A549 (cell line): ENCODE measurements around the gene NUAK2. TPM values are rescaled to one million over a fixed set of nuclear protein-coding genes. Genes with fewer than 3 reads are reported as not detected.

Source experiments
- ATAC-seq, 2 experiments: fragments of 200-7000 bp in 1 of 2; fragments of >200 bp in 1 of 2; cut with Nextera tagmentation in 1 of 2; cut with Tn5 transposase in 1 of 2; 3 replicates each; pipeline versions ENCODE4 v1.8.0 to v1.9.1; 2018 to 2020; ENCODE audit warnings: mild to moderate bottlenecking in 1 of 2, moderate library complexity in 1 of 2
- CTCF ChIA-PET: fragments of 300-600 bp; sonication (Branson Sonifier 250); formaldehyde crosslinking; extraction: SDS; loops from one replicate; lab custom pipeline; 2021; ENCODE audit warnings: antibody characterized with exemption, inconsistent platforms; lab: Yijun Ruan, JAX
- POLR2A ChIA-PET: fragments of 350-600 bp; formaldehyde crosslinking; extraction: SDS; loops from one replicate; lab custom pipeline; 2021; ENCODE audit warnings: antibody characterized with exemption, inconsistent platforms; lab: Yijun Ruan, JAX
- DNase-seq, 2 experiments: peaks; one replicate each; pipeline versions ENCODE4 v3.0.0 to v3.0.0-alpha.2; 2011 to 2016; ENCODE audit warnings: low read depth in 1 of 2, low spot score in 1 of 2
- FAIRE-seq: peaks from 2 replicates; lab custom pipeline; 2011; peaks lifted over from hg19 to GRCh38; lab: Jason Lieb, UNC
- H3K27ac ChIP-seq, 2 experiments: fragments of >200 bp; sonication (Bioruptor Twin); formaldehyde crosslinking; 3 replicates each; pipeline ENCODE4 v1.5.1; 2016 to 2017
- H3K4me1 ChIP-seq: fragments of >200 bp; sonication (Bioruptor Twin); formaldehyde crosslinking; 3 replicates; pipeline ENCODE4 v1.6.1; 2016
- H3K4me2 ChIP-seq: fragments of >200 bp; sonication (Bioruptor Twin); formaldehyde crosslinking; 3 replicates; pipeline ENCODE4 v1.6.1; 2016
- H3K4me3 ChIP-seq: fragments of >200 bp; sonication (Bioruptor Twin); formaldehyde crosslinking; 3 replicates; pipeline ENCODE4 v1.5.1; 2016
- H3K9me3 ChIP-seq: fragments of >200 bp; sonication (Bioruptor Twin); formaldehyde crosslinking; 3 replicates; pipeline ENCODE4 v1.6.1; 2016
- BHLHE40 ChIP-seq: IDR thresholded peaks from 2 replicates; pipeline ENCODE4 v1.6.1; 2012; ENCODE audit warnings: low read depth, low read length, inconsistent platforms
- CBX2 ChIP-seq: fragments of 200-600 bp; sonication (generic); IDR thresholded peaks from 2 replicates; pipeline ENCODE4 v1.6.1; 2016; ENCODE audit warnings: low read depth, mild to moderate bottlenecking, borderline replicate concordance
- CHD2 ChIP-seq: fragments of 150-350 bp; IDR thresholded peaks from 2 replicates; pipeline ENCODE4 v1.6.1; 2014; ENCODE audit warnings: low read length; ENCODE audit not compliant: partially characterized antibody
- CHD4 ChIP-seq: fragments of 200-600 bp; sonication (generic); IDR thresholded peaks from 2 replicates; pipeline ENCODE4 v1.6.1; 2016; ENCODE audit warnings: antibody characterized with exemption, mild to moderate bottlenecking, borderline replicate concordance
- EHF ChIP-seq: fragments of 250-450 bp; sonication (Bioruptor Pico); IDR thresholded peaks from 2 replicates; pipeline ENCODE4 v1.5.0; 2020; ENCODE audit warnings: mild to moderate bottlenecking
- EP300 ChIP-seq, 2 experiments: fragments of >200 bp; sonication (Bioruptor Twin); formaldehyde crosslinking; IDR thresholded peaks; 2 replicates in 1 of 2; 3 replicates in 1 of 2; pipeline ENCODE4 v1.6.1; 2016 to 2017
- FOSB ChIP-seq: fragments of 250-450 bp; sonication (Bioruptor Pico); IDR thresholded peaks from 2 replicates; pipeline ENCODE4 v1.5.0; 2020; ENCODE audit warnings: mild to moderate bottlenecking, moderate library complexity
- FOXS1 ChIP-seq: fragments of 250-450 bp; sonication (Bioruptor Pico); IDR thresholded peaks from 2 replicates; pipeline ENCODE4 v1.5.0; 2020; ENCODE audit warnings: mild to moderate bottlenecking, moderate library complexity
- HEYL ChIP-seq: fragments of 250-450 bp; sonication (Bioruptor Pico); IDR thresholded peaks from 2 replicates; pipeline ENCODE4 v1.8.0; 2021; ENCODE audit warnings: mild to moderate bottlenecking, moderate library complexity
- HOXB5 ChIP-seq: fragments of 250-450 bp; sonication (Bioruptor Pico); IDR thresholded peaks from 2 replicates; pipeline ENCODE4 v1.5.0; 2020; ENCODE audit warnings: mild to moderate bottlenecking, moderate library complexity
- JUN ChIP-seq, 2 experiments: fragments of >200 bp; sonication (Bioruptor Twin); formaldehyde crosslinking; IDR thresholded peaks; 2 replicates in 1 of 2; 3 replicates in 1 of 2; pipeline ENCODE4 v1.6.1; 2016 to 2017
- JUNB ChIP-seq: fragments of >200 bp; sonication (Bioruptor Twin); formaldehyde crosslinking; IDR thresholded peaks from 2 replicates; pipeline ENCODE4 v1.6.1; 2016
- MAFK ChIP-seq: fragments of 450-650 bp; IDR thresholded peaks from 2 replicates; pipeline ENCODE4 v1.6.1; 2014; ENCODE audit not compliant: partially characterized antibody
- MAZ ChIP-seq: fragments of 150-350 bp; IDR thresholded peaks from 2 replicates; pipeline ENCODE4 v1.6.1; 2014; ENCODE audit warnings: antibody characterized with exemption, low read depth, low read length, borderline replicate concordance
- MYC ChIP-seq: IDR thresholded peaks from 2 replicates; pipeline ENCODE4 v1.6.1; 2012; ENCODE audit warnings: mild to moderate bottlenecking, inconsistent platforms, low read length, improper control_type of control experiment, borderline replicate concordance
- NFE2L2 ChIP-seq: fragments of 150-350 bp; conservative IDR thresholded peaks from 2 replicates; pipeline ENCODE4 v1.6.1; 2014; ENCODE audit warnings: low read length
- NR3C1 ChIP-seq: fragments of >200 bp; sonication (Bioruptor Twin); formaldehyde crosslinking; IDR thresholded peaks from 3 replicates; pipeline ENCODE4 v1.6.1; 2017
- POLR2AphosphoS2 ChIP-seq: conservative IDR thresholded peaks from 2 replicates; pipeline ENCODE4 v1.6.1; 2012; ENCODE audit warnings: low read length, improper control_type of control experiment, inconsistent platforms
- RARB ChIP-seq: fragments of 250-450 bp; sonication (Bioruptor Pico); IDR thresholded peaks from 2 replicates; pipeline ENCODE4 v1.8.0; 2021; ENCODE audit warnings: mild to moderate bottlenecking, moderate library complexity
- RFX5 ChIP-seq: fragments of 450-650 bp; IDR thresholded peaks from 2 replicates; pipeline ENCODE4 v1.7.1; 2014; ENCODE audit warnings: antibody characterized with exemption, mild to moderate bottlenecking, moderate library complexity
- TP53 ChIP-seq: fragments of 250-450 bp; sonication (Bioruptor Pico); IDR thresholded peaks from 2 replicates; pipeline ENCODE4 v1.5.0; 2021; ENCODE audit warnings: mild to moderate bottlenecking, moderate library complexity
- ZFP36 ChIP-seq: fragments of 450-650 bp; IDR thresholded peaks from 2 replicates; pipeline ENCODE4 v1.6.1; 2014; ENCODE audit warnings: borderline replicate concordance; ENCODE audit not compliant: partially characterized antibody
- WGBS: methylation state at CpG from one replicate; pipeline ENCODE4 v1.1.6; 2017; ENCODE audit errors: missing lambda C conversion rate; 5-methylcytosine and 5-hydroxymethylcytosine counted together
- polyA plus RNA-seq, 4 experiments: library from polyadenylated mRNA; depleted of rRNA in 3 of 4; stranded (reverse); fragments of >200 nt; fragmentation: RNase III in 1 of 4; extraction: RNeasy Plus Mini Kit Qiagen cat#74134 plus additional on column Dnase treatment in 1 of 4; gene quantifications; 2 replicates in 3 of 4; 3 replicates in 1 of 4; pipeline ENCODE4 v1.2.3, GENCODE V29; 2011 to 2017
- TF ChIP-seq, protein P1 (sequence below): fragments of >200 bp; sonication (Bioruptor Twin); formaldehyde crosslinking; IDR thresholded peaks from 3 replicates; pipeline ENCODE4 v1.6.1; 2016
- TF ChIP-seq, protein P2 (sequence below): fragments of >200 bp; sonication (Bioruptor Twin); formaldehyde crosslinking; IDR thresholded peaks from 2 replicates; pipeline ENCODE4 v1.6.1; 2016
- TF ChIP-seq, protein P3 (sequence below): fragments of 250-450 bp; sonication (Bioruptor Pico); IDR thresholded peaks from 2 replicates; pipeline ENCODE4 v1.5.0; 2021; ENCODE audit warnings: mild to moderate bottlenecking, moderate library complexity, borderline replicate concordance
- TF ChIP-seq, protein P4 (sequence below): IDR thresholded peaks from 2 replicates; pipeline ENCODE4 v1.6.1; 2012
- TF ChIP-seq, protein P5 (sequence below): IDR thresholded peaks from 2 replicates; pipeline ENCODE4 v1.6.1; 2012
- TF ChIP-seq, protein P6 (sequence below): fragments of 150-350 bp; IDR thresholded peaks from 2 replicates; pipeline ENCODE4 v1.6.1; 2014; ENCODE audit warnings: low read depth, mild to moderate bottlenecking, low read length

NUAK2 gene
- polyA plus RNA-seq, 2 of the 4 experiments (the other 2 are of a cell fraction): 29.7 to 37.8 TPM

DNA sequence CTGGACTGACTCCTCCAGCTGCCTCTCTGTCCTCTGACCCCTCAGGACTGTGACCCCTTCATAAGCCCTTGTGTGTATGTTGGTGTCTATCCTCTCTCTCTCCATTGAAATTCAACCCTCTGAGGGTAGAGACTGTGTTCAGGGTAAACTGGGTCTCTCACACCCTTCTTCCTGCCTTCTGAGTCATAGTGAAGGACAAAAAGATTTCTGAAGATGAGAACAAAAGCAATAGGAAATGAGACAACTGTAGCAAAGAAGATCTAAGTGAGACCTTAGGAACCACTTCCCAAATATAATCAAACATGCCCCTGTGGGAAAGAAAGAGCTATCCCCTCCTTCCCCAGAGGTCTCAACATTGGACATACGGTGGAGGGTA is 16.9 kb downstream of the NUAK2 start:
- FAIRE-seq (no peak), ATAC-seq (no peak), DNase-seq (no peak)
- CTCF ChIA-PET: interaction anchor here (1.3 to 89.2 kb wide), 4 partner anchors 15 to 497 kb away, joined by 4 to 3627 read pairs (median 1816); partner anchors contain the start of genes KLHDC8A and NUAK2
- Histone ChIP-seq H3K4me2 (peak overlapping the region; percentile 68; the same call in 2 of the 3 replicates), H3K4me1 (peaks cover 96% of the 10 kb centered on the region), H3K4me3 (no peak overlapping the region), H3K27ac (peak overlapping the region; percentile 98 to 99), H3K9me3 (no peaks in the 10 kb centered on the region)
- 87% methylated on average over 1 of the region's 1 CpG for WGBS
- TF ChIP-seq CBX2 (no peak), EP300 (IDR thresholded peaks at IDR 0.05) (no peak), MAFK (no peak), BHLHE40 (no peak), NR3C1 (no peak), MAZ (no peak), FOXS1 (CRISPR knock-in tag) (no peak), RFX5 (no peak), HOXB5 (CRISPR knock-in tag) (no peak), HEYL (no peak), JUNB (no peak), JUN (IDR thresholded peaks at IDR 0.05) (no peak), FOSB (CRISPR knock-in tag) (no peak)
- TF ChIP-seq, protein P1, sequence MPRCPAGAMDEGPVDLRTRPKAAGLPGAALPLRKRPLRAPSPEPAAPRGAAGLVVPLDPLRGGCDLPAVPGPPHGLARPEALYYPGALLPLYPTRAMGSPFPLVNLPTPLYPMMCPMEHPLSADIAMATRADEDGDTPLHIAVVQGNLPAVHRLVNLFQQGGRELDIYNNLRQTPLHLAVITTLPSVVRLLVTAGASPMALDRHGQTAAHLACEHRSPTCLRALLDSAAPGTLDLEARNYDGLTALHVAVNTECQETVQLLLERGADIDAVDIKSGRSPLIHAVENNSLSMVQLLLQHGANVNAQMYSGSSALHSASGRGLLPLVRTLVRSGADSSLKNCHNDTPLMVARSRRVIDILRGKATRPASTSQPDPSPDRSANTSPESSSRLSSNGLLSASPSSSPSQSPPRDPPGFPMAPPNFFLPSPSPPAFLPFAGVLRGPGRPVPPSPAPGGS: no peak
- TF ChIP-seq, protein P2, sequence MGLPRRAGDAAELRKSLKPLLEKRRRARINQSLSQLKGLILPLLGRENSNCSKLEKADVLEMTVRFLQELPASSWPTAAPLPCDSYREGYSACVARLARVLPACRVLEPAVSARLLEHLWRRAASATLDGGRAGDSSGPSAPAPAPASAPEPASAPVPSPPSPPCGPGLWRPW: no peak
- TF ChIP-seq, protein P3, sequence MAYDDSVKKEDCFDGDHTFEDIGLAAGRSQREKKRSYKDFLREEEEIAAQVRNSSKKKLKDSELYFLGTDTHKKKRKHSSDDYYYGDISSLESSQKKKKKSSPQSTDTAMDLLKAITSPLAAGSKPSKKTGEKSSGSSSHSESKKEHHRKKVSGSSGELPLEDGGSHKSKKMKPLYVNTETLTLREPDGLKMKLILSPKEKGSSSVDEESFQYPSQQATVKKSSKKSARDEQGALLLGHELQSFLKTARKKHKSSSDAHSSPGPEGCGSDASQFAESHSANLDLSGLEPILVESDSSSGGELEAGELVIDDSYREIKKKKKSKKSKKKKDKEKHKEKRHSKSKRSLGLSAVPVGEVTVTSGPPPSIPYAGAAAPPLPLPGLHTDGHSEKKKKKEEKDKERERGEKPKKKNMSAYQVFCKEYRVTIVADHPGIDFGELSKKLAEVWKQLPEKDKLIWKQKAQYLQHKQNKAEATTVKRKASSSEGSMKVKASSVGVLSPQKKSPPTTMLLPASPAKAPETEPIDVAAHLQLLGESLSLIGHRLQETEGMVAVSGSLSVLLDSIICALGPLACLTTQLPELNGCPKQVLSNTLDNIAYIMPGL: no peak
- POLR2A ChIA-PET: interaction anchor here (1.0 to 1.7 kb wide), 4 partner anchors 9 to 30 kb away, joined by 3 to 8 read pairs (median 4); no protein-coding TSS in a partner anchor

DNA sequence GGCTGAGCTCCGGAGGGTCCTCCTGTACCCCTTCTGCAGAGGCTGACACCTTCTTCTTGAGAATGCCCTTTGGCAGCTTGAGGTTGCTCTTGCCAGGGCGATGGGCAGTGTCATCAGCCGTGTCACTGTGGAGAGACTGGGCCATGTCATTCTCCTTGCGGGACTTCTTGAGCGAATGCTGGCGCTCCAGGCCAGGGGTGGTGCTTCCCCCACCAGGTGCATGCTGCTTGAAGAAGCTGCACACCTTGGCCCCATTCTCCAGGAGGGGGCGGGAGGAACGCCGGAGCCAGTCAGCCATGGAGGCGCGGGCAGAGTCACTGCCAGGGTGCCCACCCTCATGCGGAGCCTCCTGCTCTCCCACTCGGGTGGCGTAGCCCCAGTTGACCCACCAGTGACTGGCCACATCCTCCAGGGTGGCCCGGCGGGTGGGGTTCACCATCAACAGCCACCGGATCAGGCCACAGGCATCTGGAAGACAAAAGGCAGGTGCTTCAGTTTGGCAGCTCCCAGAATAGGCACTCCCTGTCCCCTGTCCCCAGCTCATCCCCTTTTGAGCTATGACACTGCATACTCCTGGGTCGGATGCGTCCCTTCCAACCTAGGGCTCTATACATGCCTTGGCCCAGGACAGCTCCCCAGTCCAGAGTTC is 17.4 kb downstream of the NUAK2 start:
- Histone ChIP-seq H3K9me3 (no peaks in the 10 kb centered on the region), H3K27ac (peak overlapping the region; percentile 98 to 99), H3K4me1 (peaks cover 96% of the 10 kb centered on the region), H3K4me2 (peak overlapping the region; percentile 68), H3K4me3 (no peak overlapping the region)
- no peak for FAIRE-seq
- no peak for DNase-seq
- TF ChIP-seq NFE2L2: no peak
- peak; percentile 35; the same call in 1 of the 2 replicates for TF ChIP-seq RARB (CRISPR knock-in tag)
- 87% methylated on average over 18 of the region's 19 CpGs for WGBS
- POLR2A ChIA-PET: interaction anchor here (1.0 to 1.7 kb wide), 5 partner anchors 10 to 31 kb away, joined by 3 to 8 read pairs (median 5); no protein-coding TSS in a partner anchor
- CTCF ChIA-PET: interaction anchor here (1.3 to 89.2 kb wide), 5 partner anchors 15 to 497 kb away, joined by 3 to 3627 read pairs (median 6); partner anchors contain the start of genes KLHDC8A and NUAK2
- no peak for ATAC-seq

DNA sequence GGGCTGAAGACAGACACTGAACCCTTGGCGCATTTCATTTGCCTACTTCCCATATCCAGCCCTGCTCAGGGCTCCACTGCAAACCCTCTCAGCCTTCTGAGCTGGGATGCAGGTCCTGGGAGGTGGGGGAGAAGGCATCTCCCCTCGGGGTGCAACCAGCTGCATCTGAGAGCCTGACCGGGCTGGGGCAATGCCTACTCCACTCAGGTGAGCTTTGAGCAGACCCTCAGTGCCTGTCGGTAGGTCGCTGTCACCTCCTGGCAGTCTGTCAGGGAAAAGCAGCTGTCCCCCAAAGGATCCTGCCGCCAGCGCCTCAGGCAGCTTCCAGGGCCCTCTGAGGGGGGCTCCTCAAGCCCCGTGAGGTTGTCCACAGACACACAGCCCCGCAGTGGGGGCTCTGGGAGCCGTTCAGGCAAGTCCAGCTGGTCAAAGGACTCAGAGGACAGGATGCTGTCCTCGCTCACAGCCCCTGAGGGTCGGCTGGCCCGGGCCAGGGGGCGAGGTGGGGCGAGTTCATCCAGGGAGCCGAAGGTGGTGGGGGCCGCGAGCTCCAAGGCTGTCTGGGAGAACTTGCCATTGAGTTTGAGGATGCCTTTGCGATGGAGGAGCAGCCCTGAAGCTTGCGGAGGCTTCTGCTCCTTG is 18.2 kb downstream of the NUAK2 start:
- POLR2A ChIA-PET: interaction anchor here (1.0 to 1.7 kb wide), 5 partner anchors 11 to 30 kb away, joined by 3 to 8 read pairs (median 5); no protein-coding TSS in a partner anchor
- Histone ChIP-seq H3K4me2 (peak overlapping the region; percentile 68), H3K4me1 (peaks cover 94% of the 10 kb centered on the region), H3K4me3 (0 out of 3 replicates have a peak overlapping the region, but pooled peaks have one; percentile 5), H3K9me3 (no peaks in the 10 kb centered on the region), H3K27ac (peak overlapping the region; percentile 98 to 99)
- FAIRE-seq (no peak), ATAC-seq (no peak), DNase-seq (no peak)
- 82% methylated on average over 18 of the region's 20 CpGs for WGBS
- CTCF ChIA-PET: interaction anchor here (0.6 to 89.2 kb wide), 5 partner anchors 14 to 496 kb away, joined by 3 to 3627 read pairs (median 6); partner anchors contain the start of genes KLHDC8A and NUAK2
- TF ChIP-seq CHD4: no peak
- no peak for TF ChIP-seq EHF (CRISPR knock-in tag)
- TF ChIP-seq JUN (IDR thresholded peaks at IDR 0.05): peak in 1 of 2 experiments; percentile 63; a peak in 2 of 5 replicates
- TF ChIP-seq MYC: no peak
- TF ChIP-seq, protein P4, sequence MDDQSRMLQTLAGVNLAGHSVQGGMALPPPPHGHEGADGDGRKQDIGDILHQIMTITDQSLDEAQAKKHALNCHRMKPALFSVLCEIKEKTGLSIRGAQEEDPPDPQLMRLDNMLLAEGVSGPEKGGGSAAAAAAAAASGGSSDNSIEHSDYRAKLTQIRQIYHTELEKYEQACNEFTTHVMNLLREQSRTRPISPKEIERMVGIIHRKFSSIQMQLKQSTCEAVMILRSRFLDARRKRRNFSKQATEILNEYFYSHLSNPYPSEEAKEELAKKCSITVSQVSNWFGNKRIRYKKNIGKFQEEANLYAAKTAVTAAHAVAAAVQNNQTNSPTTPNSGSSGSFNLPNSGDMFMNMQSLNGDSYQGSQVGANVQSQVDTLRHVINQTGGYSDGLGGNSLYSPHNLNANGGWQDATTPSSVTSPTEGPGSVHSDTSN: peak; percentile 21; the same call in 1 of the 2 replicates
- TF ChIP-seq EP300 (IDR thresholded peaks at IDR 0.05): no peak
- TF ChIP-seq POLR2AphosphoS2: no peak
- no peak for TF ChIP-seq CBX2
- TF ChIP-seq, protein P5, sequence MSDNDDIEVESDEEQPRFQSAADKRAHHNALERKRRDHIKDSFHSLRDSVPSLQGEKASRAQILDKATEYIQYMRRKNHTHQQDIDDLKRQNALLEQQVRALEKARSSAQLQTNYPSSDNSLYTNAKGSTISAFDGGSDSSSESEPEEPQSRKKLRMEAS: no peak
- no peak for TF ChIP-seq CHD2
- TF ChIP-seq, protein P6, sequence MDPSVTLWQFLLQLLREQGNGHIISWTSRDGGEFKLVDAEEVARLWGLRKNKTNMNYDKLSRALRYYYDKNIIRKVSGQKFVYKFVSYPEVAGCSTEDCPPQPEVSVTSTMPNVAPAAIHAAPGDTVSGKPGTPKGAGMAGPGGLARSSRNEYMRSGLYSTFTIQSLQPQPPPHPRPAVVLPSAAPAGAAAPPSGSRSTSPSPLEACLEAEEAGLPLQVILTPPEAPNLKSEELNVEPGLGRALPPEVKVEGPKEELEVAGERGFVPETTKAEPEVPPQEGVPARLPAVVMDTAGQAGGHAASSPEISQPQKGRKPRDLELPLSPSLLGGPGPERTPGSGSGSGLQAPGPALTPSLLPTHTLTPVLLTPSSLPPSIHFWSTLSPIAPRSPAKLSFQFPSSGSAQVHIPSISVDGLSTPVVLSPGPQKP: no peak
- TF ChIP-seq TP53: no peak
- no peak for TF ChIP-seq ZFP36
